Body of pancreas (tissue), 4 donors: ENCODE measurements around the gene ZC3H7A. TPM values are rescaled to one million over a fixed set of nuclear protein-coding genes. Genes with fewer than 3 reads are reported as not detected.

Experiments
- ATAC-seq: fragments of 150-250 bp; one replicate; pipeline ENCODE4 v1.9.1; 2016
- DNase-seq, 4 donors: peaks; one replicate each; pipeline ENCODE4 v3.0.0-alpha.2; 2019
- H3K27ac ChIP-seq, 4 donors: fragments of 200-600 bp; sonication (generic); 1 replicate in 3 of 4; 2 replicates in 1 of 4; pipeline versions ENCODE4 v1.5.1 to v1.6.1; 2016 to 2019; ENCODE audit warnings: mild to moderate bottlenecking in 1 of 4, mixed read lengths in 1 of 4, moderate library complexity in 1 of 4
- H3K27me3 ChIP-seq, 2 donors: fragments of 200-600 bp; sonication (generic); one replicate each; pipeline ENCODE4 v1.6.0; 2016; ENCODE audit warnings: mild to moderate bottlenecking in 1 of 2
- H3K36me3 ChIP-seq, 2 donors: fragments of 200-600 bp; sonication (generic); replicated peaks in 1 of 2; 2 replicates each; pipeline ENCODE4 v1.5.1; 2016; ENCODE audit warnings: low read depth in 2 of 2; ENCODE audit not compliant: insufficient read depth in 1 of 2
- H3K4me1 ChIP-seq: fragments of 200-600 bp; sonication (generic); one replicate; pipeline ENCODE4 v1.6.0; 2016
- H3K4me3 ChIP-seq, 2 donors: fragments of 200-600 bp; sonication (generic); 1 replicate in 1 of 2; 2 replicates in 1 of 2; pipeline ENCODE4 v1.5.1; 2016 to 2019
- H3K9me3 ChIP-seq, 3 donors: fragments of 200-600 bp; sonication (generic); 1 replicate in 2 of 3; 2 replicates in 1 of 3; pipeline ENCODE4 v1.5.1; 2016
- CTCF ChIP-seq, 7 experiments: fragments of 450-650 bp in 4 of 7; fragments of 200-600 bp in 3 of 7; sonication (generic) in 3 of 7; IDR thresholded peaks; one replicate each; pipeline ENCODE4 v1.5.1; 2016 to 2019; ENCODE audit warnings: antibody characterized with exemption in 7 of 7
- POLR2A ChIP-seq, 3 donors: fragments of 450-650 bp; IDR thresholded peaks; one replicate each; pipeline ENCODE4 v1.6.1; 2016; ENCODE audit warnings: antibody characterized with exemption in 3 of 3, mild to moderate bottlenecking in 2 of 3
- WGBS, 2 donors: methylation state at CpG; one replicate each; pipeline ENCODE4 v1.1.5; 2017; 5-methylcytosine and 5-hydroxymethylcytosine counted together
- intact Hi-C: fragments of 100-400 bp; cut with DNase I; formaldehyde crosslinking; loops from one replicate; pipeline ENCODE4 v1.15.1; 2023
- total RNA-seq, 2 donors: library from RNA; depleted of rRNA; stranded (reverse); fragments of >200 nt; gene quantifications; one replicate each; pipeline ENCODE4 v1.1.0, GENCODE V29; 2016

Gene ZC3H7A
- total RNA-seq, 2 donors from 2014 or later, result 26.4 to 49.5 TPM

GRCh38 chr16:11762431-11762830 lies 34.6 kb downstream of the ZC3H7A start:
- H3K36me3 ChIP-seq, result peaks cover 0 to 26% of the 10 kb centered on the region in 2 donors
- no peak for TF ChIP-seq POLR2A (IDR thresholded peaks at IDR 0.05)
- TF ChIP-seq CTCF (IDR thresholded peaks at IDR 0.05), result no peak
- WGBS, 2 donors, result 45 to 46% methylated on average over 4 of the region's 4 CpGs

GRCh38 chr16:11759997-11760396 lies 37.1 kb downstream of the ZC3H7A start:
- Histone ChIP-seq H3K4me3 (no peak overlapping the region), H3K36me3 (peaks cover 0 to 21% of the 10 kb centered on the region in 2 donors), H3K9me3 (no peaks in the 10 kb centered on the region), H3K27me3 (no peaks in the 10 kb centered on the region), H3K27ac (peak overlapping the region in 3 of 4 donors; percentile 73 to 86 (median 74)), H3K4me1 (peaks cover 43% of the 10 kb centered on the region)
- ATAC-seq (peak; percentile 16), DNase-seq (no peak)
- 87 to 90% methylated on average over 4 of the region's 4 CpGs for WGBS, 2 donors
- TF ChIP-seq POLR2A (IDR thresholded peaks at IDR 0.05) (no peak), CTCF (IDR thresholded peaks at IDR 0.05) (no peak)
- intact Hi-C loops, result no loop called here

More at GRCh38 chr16:11762431-11762830, 34.6 kb downstream of the ZC3H7A start:
- Histone ChIP-seq H3K9me3 (no peaks in the 10 kb centered on the region), H3K4me3 (no peak overlapping the region), H3K4me1 (peaks cover 23% of the 10 kb centered on the region), H3K27me3 (no peaks in the 10 kb centered on the region), H3K27ac (no peak overlapping the region)
- no peak for DNase-seq
- no peak for ATAC-seq
- intact Hi-C loops, result no loop called here

GRCh38 chr16:11759163-11759834 lies 37.8 kb downstream of the ZC3H7A start:
- intact Hi-C loops, result no loop called here
- Histone ChIP-seq H3K4me3 (no peak overlapping the region), H3K9me3 (no peaks in the 10 kb centered on the region), H3K36me3 (peaks cover 0 to 17% of the 10 kb centered on the region in 2 donors), H3K4me1 (peaks cover 50% of the 10 kb centered on the region), H3K27me3 (no peaks in the 10 kb centered on the region), H3K27ac (peak overlapping the region; percentile 66 to 86 (median 74))
- peak; percentile 71 to 90 (median 78) for DNase-seq
- WGBS, 2 donors, result 40% methylated on average over 9 of the region's 9 CpGs
- no peak for TF ChIP-seq CTCF (IDR thresholded peaks at IDR 0.05)
- no peak for TF ChIP-seq POLR2A (IDR thresholded peaks at IDR 0.05)
- peak; percentile 69 for ATAC-seq

GRCh38 chr16:11757671-11758545 lies 39.1 kb downstream of the ZC3H7A start:
- DNase-seq (no peak), ATAC-seq (peak; percentile 48)
- WGBS, 2 donors, result 21% methylated on average over 10 of the region's 10 CpGs
- TF ChIP-seq CTCF (IDR thresholded peaks at IDR 0.05) (no peak), POLR2A (IDR thresholded peaks at IDR 0.05) (no peak)
- Histone ChIP-seq H3K27ac (peak overlapping the region; percentile 66 to 86 (median 74)), H3K4me1 (peaks cover 62% of the 10 kb centered on the region), H3K27me3 (no peaks in the 10 kb centered on the region), H3K36me3 (peaks cover 0 to 14% of the 10 kb centered on the region in 2 donors), H3K4me3 (no peak overlapping the region), H3K9me3 (no peaks in the 10 kb centered on the region)
- intact Hi-C loops, result no loop called here
